Measurements from ENCODE around the gene PDGFC. TPM values are rescaled to one million over a fixed set of nuclear protein-coding genes. Genes with fewer than 3 reads are reported as not detected.

Gene PDGFC
- total and polyA plus RNA-seq, 2 experiments from 2014 or later, result 35.5 to 63.3 TPM

- Histone ChIP-seq H3K4me3 (no peak overlapping the region), H3K79me2 (peaks cover 96% of the 10 kb centered on the region), H3K27me3 (no peaks in the 10 kb centered on the region), H2AFZ (no peak overlapping the region), H3K36me3 (replicated peaks; ENCODE audit: insufficient read depth, low read depth) (no peaks in the 10 kb centered on the region), H3K9me3 (ENCODE audit: low read depth) (no peaks in the 10 kb centered on the region), H3K27ac (no peak overlapping the region), H3K4me1 (ENCODE audit: insufficient read depth) (peaks cover 46% of the 10 kb centered on the region), H4K20me1 (ENCODE audit: insufficient read depth, poor library complexity, severe bottlenecking) (no peaks in the 10 kb centered on the region), H3K4me2 (peak overlapping the region; percentile 40), H3K9me2 (replicated peaks; ENCODE audit: insufficient read depth) (no peaks in the 10 kb centered on the region)
- 86% methylated on average over 3 of the region's 3 CpGs for WGBS (ENCODE audit: low lambda C conversion rate, missing lambda C conversion rate)
- no peak for DNase-seq (ENCODE audit: low spot score)
- TF ChIP-seq EZH2phosphoT487 (IDR thresholded peaks at IDR 0.05; ENCODE audit: low read depth, severe bottlenecking, unreplicated experiment) (no peak), CTCF (IDR thresholded peaks at IDR 0.05; ENCODE audit: poor library complexity) (no peak), EZH2 (IDR thresholded peaks at IDR 0.05; ENCODE audit: borderline replicate concordance) (no peak)
These were observed 20.7 kb downstream of the PDGFC start for GRCh38 chr4:156950948-156951347.

- Histone ChIP-seq H3K9me2 (replicated peaks; ENCODE audit: insufficient read depth) (no peaks in the 10 kb centered on the region), H3K36me3 (replicated peaks; ENCODE audit: insufficient read depth, low read depth) (no peaks in the 10 kb centered on the region), H3K9me3 (ENCODE audit: low read depth) (no peaks in the 10 kb centered on the region), H3K4me3 (no peak overlapping the region), H3K27ac (peak overlapping the region; percentile 56), H4K20me1 (ENCODE audit: insufficient read depth, poor library complexity, severe bottlenecking) (no peaks in the 10 kb centered on the region), H2AFZ (no peak overlapping the region), H3K27me3 (no peaks in the 10 kb centered on the region), H3K4me2 (peak overlapping the region; percentile 46), H3K4me1 (ENCODE audit: insufficient read depth) (peaks cover 50% of the 10 kb centered on the region), H3K79me2 (peaks cover 94% of the 10 kb centered on the region)
- no peak for DNase-seq (ENCODE audit: low spot score)
- 81% methylated on average over 5 of the region's 5 CpGs for WGBS (ENCODE audit: low lambda C conversion rate, missing lambda C conversion rate)
- TF ChIP-seq EZH2phosphoT487 (IDR thresholded peaks at IDR 0.05; ENCODE audit: low read depth, severe bottlenecking, unreplicated experiment) (no peak), CTCF (IDR thresholded peaks at IDR 0.05; ENCODE audit: poor library complexity) (no peak), EZH2 (IDR thresholded peaks at IDR 0.05; ENCODE audit: borderline replicate concordance) (no peak)
These were observed 21.5 kb downstream of the PDGFC start for GRCh38 chr4:156950090-156950489.

GRCh38 chr4:156949373-156949814, 22.2 kb downstream of the PDGFC start:
- DNase-seq (ENCODE audit: low spot score), result no peak
- Histone ChIP-seq H3K79me2 (peaks cover 94% of the 10 kb centered on the region), H3K9me2 (replicated peaks; ENCODE audit: insufficient read depth) (no peaks in the 10 kb centered on the region), H3K9me3 (ENCODE audit: low read depth) (no peaks in the 10 kb centered on the region), H4K20me1 (ENCODE audit: insufficient read depth, poor library complexity, severe bottlenecking) (no peaks in the 10 kb centered on the region), H3K27ac (peak overlapping the region; percentile 56), H3K4me2 (peak overlapping the region; percentile 46), H3K4me3 (no peak overlapping the region), H3K4me1 (ENCODE audit: insufficient read depth) (peaks cover 50% of the 10 kb centered on the region), H3K36me3 (replicated peaks; ENCODE audit: insufficient read depth, low read depth) (no peaks in the 10 kb centered on the region), H2AFZ (no peak overlapping the region), H3K27me3 (no peaks in the 10 kb centered on the region)
- TF ChIP-seq EZH2phosphoT487 (IDR thresholded peaks at IDR 0.05; ENCODE audit: low read depth, severe bottlenecking, unreplicated experiment) (no peak), EZH2 (IDR thresholded peaks at IDR 0.05; ENCODE audit: borderline replicate concordance) (no peak), CTCF (IDR thresholded peaks at IDR 0.05; ENCODE audit: poor library complexity) (no peak)
- WGBS (ENCODE audit: low lambda C conversion rate, missing lambda C conversion rate), result 57% methylated on average over 2 of the region's 2 CpGs

GRCh38 chr4:156948738-156949137, 22.9 kb downstream of the PDGFC start:
- Histone ChIP-seq H3K27me3 (no peaks in the 10 kb centered on the region), H3K36me3 (replicated peaks; ENCODE audit: insufficient read depth, low read depth) (no peaks in the 10 kb centered on the region), H4K20me1 (ENCODE audit: insufficient read depth, poor library complexity, severe bottlenecking) (no peaks in the 10 kb centered on the region), H3K4me2 (peak overlapping the region; percentile 46), H2AFZ (no peak overlapping the region), H3K9me2 (replicated peaks; ENCODE audit: insufficient read depth) (no peaks in the 10 kb centered on the region), H3K4me1 (ENCODE audit: insufficient read depth) (peaks cover 50% of the 10 kb centered on the region), H3K9me3 (ENCODE audit: low read depth) (no peaks in the 10 kb centered on the region), H3K79me2 (peaks cover 94% of the 10 kb centered on the region), H3K27ac (peak overlapping the region; percentile 56), H3K4me3 (no peak overlapping the region)
- 28% methylated on average over 3 of the region's 3 CpGs for WGBS (ENCODE audit: low lambda C conversion rate, missing lambda C conversion rate)
- no peak for DNase-seq (ENCODE audit: low spot score)
- TF ChIP-seq EZH2 (IDR thresholded peaks at IDR 0.05; ENCODE audit: borderline replicate concordance), result no peak
- TF ChIP-seq CTCF (IDR thresholded peaks at IDR 0.05; ENCODE audit: poor library complexity), result no peak
- TF ChIP-seq EZH2phosphoT487 (IDR thresholded peaks at IDR 0.05; ENCODE audit: low read depth, severe bottlenecking, unreplicated experiment), result no peak

All from hepatocyte (in vitro differentiated cells).